HT1080 (cell line): ENCODE measurements around the gene DAP. TPM values are rescaled to one million over a fixed set of nuclear protein-coding genes. Genes with fewer than 3 reads are reported as not detected.
"Not testable (repeated sequence)": the region's sequence is repeated elsewhere in the genome, so short reads cannot be mapped to it uniquely, and the experiment has no call there.

ENCODE experiments used
- DNase-seq: peaks from one replicate; pipeline ENCODE4 v3.0.0-alpha.2; 2015; ENCODE audit warnings: low read depth
- total RNA-seq: library from RNA; depleted of rRNA; stranded (reverse); fragments of >200 nt; shearing (Covaris generic); gene quantifications from 2 replicates; pipeline ENCODE4 v1.2.3, GENCODE V29; 2014

Gene DAP
- total RNA-seq, 1 experiment from 2014 or later = 68.4 TPM

GRCh38 chr5:10735569-10736276 is 25.3 kb downstream of the DAP start:
- no peak for DNase-seq

- no peak for DNase-seq
Measured at GRCh38 chr5:10734832-10735523, 26.1 kb downstream of the DAP start.

- no peak for DNase-seq
Measured at GRCh38 chr5:10734037-10734709, 26.9 kb downstream of the DAP start.

- DNase-seq = no peak
Measured at GRCh38 chr5:10733426-10733825, 27.6 kb downstream of the DAP start.

GRCh38 chr5:10731913-10732312 is 29.1 kb downstream of the DAP start:
- DNase-seq = no peak

GRCh38 chr5:10730043-10730351 is 31.0 kb downstream of the DAP start:
- DNase-seq = no peak

- DNase-seq = no peak
Measured at GRCh38 chr5:10729320-10730042, 31.6 kb downstream of the DAP start.

- DNase-seq = no peak
Measured at GRCh38 chr5:10728679-10729078, 32.4 kb downstream of the DAP start.

- DNase-seq = no peak
Measured at GRCh38 chr5:10727861-10728260, 33.2 kb downstream of the DAP start.

GRCh38 chr5:10726913-10727517 is 34.0 kb downstream of the DAP start:
- DNase-seq = no peak

- no peak for DNase-seq
Measured at GRCh38 chr5:10726179-10726912, 34.7 kb downstream of the DAP start.

- DNase-seq = no peak
Measured at GRCh38 chr5:10725636-10726035, 35.4 kb downstream of the DAP start.

GRCh38 chr5:10724781-10725507 is 36.1 kb downstream of the DAP start:
- peak; percentile 100 for DNase-seq

GRCh38 chr5:10723514-10723913 is 37.5 kb downstream of the DAP start:
- DNase-seq = no peak

GRCh38 chr5:10720766-10721165 is 40.3 kb downstream of the DAP start:
- DNase-seq = not testable (repeated sequence)

- DNase-seq = peak; percentile 100
Measured at GRCh38 chr5:10719965-10720364, 41.1 kb downstream of the DAP start.

- not testable (repeated sequence) for DNase-seq
Measured at GRCh38 chr5:10718617-10719016, 42.4 kb downstream of the DAP start.

- not testable (repeated sequence) for DNase-seq
Measured at GRCh38 chr5:10716825-10717224, 44.2 kb downstream of the DAP start.

- no peak for DNase-seq
Measured at GRCh38 chr5:10715605-10716290, 45.3 kb downstream of the DAP start.
